ENCODE data around the gene MT2A.

Gene MT2A

DNA sequence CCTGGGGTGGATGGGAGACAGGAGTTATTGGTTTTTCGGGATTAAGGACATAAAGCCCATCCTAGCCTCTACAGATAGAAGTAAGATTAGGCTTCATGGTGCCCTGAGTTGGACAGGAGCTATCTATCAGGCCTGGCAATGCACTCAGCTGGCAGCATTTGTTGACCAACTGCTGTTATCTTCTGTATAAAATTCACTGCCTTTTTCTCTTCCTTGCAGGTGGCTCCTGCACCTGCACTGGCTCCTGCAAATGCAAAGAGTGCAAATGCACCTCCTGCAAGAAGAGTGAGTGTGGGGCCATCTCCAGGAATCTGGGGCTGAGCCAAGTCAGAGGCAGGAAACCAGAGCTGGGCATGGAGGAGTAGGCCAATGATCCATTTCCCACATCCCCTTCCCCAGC, 30.7 kb downstream of the MT2A start:
- DNase-seq, result no peak

DNA sequence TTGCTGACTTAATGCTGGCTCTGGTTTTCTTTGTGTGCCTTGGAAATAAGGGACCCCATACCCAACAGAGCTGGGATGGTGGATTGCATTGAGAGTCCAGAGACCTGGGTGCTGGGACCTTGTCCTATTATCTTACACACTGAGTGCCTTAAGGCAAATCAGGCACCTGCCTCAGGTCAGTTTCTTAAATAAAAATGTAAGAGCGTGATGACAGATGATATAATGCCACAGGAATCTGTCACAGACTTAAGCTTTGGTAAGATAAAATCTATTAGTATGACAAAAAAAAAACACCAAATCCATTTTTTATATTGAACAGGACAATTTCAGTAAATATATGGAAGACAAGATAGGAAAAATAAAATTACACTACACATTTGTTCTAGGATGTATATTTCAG, 31.7 kb downstream of the MT2A start:
- no peak for DNase-seq

DNA sequence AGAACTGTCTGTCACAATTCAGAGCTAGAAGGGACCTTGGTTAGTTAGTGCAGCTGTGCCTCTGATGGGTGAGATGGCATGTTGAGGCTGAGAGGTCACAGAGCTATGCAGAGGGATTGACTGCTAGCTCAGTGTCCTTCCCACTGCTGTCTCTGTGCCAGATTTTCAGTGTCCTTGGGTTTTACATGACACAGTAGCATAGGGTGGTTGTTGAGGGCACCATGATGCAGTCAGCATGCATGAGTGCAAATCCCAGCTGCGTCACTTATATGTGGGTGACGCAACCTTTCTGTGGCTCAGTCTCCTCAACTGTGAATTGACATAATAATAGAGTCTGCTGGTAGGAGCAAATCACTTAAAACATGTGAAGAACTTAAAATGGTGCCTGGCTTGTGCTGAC, 32.8 kb downstream of the MT2A start:
- DNase-seq, result no peak

DNA sequence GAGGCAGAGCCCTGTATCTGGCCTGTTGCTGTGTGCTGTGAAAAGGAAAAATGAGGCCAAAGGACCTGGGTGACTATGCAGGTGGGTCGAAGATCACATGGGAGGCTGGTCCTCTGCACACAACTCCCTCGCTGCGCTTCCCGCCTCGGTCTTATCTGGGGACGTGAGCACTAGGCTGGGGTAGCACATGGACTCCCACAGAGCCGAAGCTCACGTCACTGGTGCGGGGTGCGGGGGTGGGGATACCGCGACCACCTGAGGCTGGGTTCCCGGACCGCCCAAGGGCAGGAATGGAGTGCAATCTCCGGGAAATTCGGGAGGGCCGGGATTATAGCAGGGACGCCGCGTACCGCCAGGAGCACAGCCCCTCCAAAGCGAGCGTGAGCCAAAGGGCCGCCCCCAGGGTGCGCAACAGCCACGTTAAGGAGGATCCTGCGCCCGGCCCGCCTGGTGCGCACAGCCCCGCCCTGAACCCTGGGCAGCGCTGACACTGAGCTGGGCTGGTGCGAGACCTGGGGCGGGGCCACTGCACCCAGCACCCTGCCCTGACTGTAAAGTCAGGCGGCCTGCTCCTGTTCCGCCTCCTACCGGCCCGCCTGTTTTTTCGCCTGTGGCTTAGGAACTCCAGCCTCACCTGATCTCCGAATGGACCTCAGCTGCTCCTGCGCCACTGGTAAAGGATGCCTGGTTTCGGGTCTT, 34.8 kb downstream of the MT2A start:
- no peak for DNase-seq

DNA sequence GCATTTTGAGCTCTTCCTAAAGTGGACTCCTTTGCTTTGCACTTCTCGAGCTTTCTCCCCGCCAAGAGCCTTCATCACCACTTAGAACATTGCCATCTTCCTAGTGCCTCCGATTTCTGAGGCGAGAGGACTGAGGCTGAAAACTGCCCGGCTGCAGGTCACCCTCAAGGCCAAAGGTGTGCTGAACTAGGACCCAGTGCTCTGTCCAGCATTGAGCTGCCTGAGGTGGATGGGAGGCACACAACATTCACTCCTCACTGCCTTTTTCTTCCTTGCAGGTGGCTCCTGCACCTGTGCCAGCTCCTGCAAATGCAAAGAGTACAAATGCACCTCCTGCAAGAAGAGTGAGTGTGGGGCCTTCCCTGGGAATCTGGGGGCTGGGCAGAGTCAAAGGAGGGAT, 35.4 kb downstream of the MT2A start:
- no peak for DNase-seq

DNA sequence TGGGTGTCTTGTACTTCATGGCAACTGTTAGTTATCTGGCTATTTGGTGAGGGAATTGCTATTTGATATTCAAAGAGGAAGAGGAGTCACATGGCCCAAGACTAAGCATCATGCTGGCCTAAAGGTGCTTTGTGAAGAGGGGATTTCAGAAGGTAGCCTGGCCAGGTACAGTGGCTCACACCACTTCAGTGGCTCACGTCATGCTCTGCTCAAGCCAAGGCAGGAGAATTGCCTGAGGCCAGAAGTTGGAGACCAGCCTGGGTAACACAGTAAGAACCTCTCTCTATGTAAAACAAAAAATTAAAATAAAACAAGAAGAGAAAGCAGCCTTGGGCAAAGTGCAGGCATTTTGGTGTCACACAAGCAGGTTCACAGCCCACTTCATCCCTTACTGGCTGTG, 36.9 kb downstream of the MT2A start:
- DNase-seq, result no peak

DNA sequence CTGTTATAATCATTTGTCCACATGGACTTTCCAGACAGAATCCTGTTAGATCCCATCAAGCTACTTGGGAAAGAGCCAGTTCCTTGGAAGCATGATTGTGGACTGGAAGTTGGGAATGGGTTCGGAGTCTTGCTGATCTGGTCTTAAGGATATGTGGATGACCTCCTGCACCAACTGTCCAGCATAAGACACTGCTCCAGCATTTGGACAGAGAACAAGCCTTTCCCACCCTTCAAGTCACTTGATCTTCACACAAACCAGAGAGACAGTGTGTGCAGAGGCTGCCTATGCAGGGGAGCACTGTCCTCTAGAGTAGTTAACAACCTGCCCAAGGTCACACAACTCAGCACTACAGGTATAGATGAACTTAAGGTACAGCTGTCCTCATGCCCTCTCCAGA, 37.5 kb downstream of the MT2A start:
- no peak for DNase-seq

DNA sequence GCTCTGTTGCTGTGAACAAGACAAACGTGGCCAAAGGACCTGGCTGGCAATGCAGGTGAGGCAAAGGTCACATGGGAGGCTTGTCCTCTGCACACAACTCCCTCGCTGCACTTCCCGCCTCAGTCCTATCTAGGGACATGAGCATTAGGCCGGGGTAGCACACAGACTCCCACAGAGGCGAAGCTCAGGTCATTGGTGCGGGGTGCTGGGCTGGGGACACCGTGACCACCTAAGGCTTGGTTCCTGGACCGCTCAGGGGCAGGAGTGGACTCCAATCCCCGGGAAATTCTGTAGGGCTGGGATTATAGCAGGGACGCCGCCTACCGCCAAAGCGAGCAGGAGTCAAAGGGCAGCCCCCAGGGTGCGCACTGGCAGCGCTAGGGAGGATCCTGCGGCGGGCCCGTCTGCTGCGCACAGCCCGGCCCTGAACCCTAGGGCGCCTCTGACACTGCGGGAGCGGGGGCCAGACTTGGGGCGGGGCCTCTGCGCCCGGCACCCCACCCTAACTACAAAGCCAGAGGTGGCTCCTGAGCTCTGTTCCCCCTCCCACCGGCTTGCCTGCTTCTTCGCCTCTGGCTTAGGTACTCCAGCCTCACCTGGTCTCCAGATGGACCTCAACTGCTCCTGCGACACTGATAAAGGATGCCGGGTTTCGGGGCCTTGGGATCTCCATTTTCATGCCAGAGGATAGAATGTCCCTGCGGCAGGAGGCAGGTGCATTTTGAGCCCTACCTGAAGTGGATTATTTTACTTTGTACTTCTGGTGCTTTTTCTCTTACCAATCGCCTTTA, 39.5 kb downstream of the MT2A start:
- DNase-seq, result no peak

DNA sequence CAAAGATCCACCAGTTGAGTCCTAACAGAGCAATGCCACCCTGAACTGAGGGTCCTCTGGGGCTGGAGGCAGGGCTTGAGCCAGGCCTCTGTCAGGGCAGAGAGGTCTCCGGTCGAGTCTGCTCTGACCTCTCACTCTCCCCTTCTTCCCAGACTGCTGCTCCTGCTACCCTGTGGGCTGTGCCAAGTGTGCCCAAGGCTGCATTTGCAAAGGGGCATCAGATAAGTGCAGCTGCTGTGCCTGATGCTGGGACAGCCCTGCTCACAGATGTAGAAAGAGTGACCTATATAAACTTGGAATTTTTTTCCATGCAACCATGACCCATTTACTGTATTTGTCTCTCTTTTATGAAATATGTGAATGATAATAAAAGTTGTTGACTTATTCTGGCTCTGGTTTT, 40.9 kb downstream of the MT2A start:
- DNase-seq, result no peak

DNA sequence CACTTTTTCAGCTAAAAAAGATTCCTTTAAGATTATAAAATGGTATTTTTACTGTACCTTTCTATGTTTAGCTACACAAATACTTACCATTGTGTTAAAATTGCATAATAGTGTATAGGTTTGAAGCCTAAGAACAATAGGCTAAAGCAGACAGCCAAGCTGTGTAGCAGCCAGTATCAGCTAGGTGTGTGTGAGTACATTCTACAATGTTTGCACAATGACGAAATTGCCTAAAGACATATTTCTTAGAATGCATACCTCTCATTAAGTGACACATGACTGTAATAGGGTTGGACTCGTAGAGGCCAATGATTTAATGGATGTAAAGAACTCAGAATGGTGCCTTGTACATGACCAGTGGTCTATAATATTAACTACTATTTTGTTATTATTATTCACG, 41.4 kb downstream of the MT2A start:
- no peak for DNase-seq

DNA sequence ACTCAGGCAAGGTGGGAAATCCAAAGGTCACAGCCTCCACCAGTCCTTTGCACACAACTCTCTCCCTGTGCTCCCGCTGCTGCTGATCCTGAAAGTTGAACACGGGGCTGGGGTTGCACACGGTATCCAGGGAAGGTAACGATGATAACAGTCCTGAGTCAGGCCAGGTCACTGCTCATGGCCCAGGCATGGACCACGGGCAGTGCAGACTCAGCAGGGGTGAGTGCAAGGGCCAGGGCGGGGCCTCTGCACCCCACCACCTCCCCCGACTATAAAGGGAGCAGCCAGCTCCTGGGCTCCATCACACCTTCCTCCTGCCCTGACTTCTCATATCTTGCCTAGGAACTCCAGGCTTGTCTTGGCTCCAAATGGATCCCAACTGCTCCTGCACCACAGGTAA, 43.2 kb downstream of the MT2A start, which contains the start of gene MT1B:
Gene MT1B (plus strand): TSS at position 301 of the 400 bp plus-strand sequence. CDS start 68 bp downstream, at position 369.
- DNase-seq, result no peak

DNA sequence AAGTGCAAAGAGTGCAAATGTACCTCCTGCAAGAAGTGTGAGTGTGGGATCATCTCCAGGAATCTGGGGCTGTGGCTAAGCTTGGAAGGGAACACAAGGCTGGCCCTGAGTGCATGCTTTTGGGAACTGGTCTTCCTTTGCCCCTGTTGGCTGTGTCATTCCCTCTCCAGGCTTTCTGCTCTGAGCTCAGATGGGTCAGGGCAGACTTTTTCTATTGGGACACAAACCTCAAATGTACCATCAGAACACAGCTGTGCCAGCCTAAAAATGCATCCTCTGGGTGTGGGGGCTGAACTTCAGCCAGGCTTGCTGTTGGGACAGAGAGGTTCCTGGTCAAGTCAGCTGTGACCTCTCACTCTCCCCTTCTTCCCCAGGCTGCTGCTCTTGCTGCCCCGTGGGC, 44.2 kb downstream of the MT2A start:
- DNase-seq, result no peak

DNA sequence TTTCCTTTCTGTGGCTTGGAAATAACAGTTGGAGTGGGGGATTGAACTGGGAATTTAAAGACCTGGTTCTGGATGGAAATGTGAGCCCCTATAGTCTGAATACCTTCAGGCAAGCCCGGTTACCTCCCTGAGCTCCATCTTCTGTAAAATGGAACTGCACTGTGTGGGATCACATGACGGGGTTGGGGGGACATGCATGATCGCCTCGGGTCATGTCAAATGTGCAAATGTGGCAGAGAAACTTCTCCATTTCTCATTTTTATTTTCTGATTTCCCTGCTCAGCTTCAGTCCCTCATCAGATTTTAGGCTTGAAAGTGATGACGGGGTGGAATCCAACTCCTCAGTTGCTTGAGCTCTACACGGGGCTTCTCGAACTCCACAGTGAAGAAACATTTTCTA, 44.8 kb downstream of the MT2A start:
- no peak for DNase-seq

DNA sequence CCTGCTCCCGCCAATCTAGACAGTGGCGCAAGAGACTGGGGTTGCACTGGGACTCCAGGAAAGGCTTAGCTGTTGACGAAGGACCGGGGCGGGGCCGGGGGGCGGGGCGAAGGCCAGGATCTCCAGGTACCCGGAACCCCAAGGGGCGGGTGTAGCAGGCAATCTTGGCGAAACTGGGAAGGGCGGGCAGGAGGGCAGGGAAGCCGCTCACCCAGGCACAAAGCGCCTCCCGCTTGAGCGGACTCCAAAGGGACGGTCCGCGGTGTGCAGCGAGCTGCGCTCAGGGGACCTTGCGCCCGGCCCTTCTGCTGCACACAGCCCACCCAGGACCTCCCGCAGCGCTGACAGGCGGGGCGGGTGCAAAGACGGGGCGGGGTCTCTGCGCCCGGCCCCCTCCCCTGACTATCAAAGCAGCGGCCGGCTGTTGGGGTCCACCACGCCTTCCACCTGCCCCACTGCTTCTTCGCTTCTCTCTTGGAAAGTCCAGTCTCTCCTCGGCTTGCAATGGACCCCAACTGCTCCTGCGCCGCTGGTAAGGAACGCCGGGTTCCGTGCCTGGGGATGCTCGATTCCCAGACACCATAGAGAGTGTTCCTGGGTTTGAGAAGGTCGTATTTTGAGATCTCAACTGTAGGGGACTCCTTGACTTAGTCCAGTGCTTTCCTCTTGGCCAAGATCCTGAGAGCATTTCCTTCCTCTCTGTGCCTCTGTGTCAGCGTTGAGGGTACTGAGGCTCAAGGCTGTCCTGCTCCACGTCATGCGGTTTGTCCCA, 49.4 kb downstream of the MT2A start, which contains the start of gene MT1F:
Gene MT1F (plus strand): TSS at position 405 of the 772 bp plus-strand sequence. CDS start 100 bp downstream, at position 505.
- DNase-seq, result no peak

DNA sequence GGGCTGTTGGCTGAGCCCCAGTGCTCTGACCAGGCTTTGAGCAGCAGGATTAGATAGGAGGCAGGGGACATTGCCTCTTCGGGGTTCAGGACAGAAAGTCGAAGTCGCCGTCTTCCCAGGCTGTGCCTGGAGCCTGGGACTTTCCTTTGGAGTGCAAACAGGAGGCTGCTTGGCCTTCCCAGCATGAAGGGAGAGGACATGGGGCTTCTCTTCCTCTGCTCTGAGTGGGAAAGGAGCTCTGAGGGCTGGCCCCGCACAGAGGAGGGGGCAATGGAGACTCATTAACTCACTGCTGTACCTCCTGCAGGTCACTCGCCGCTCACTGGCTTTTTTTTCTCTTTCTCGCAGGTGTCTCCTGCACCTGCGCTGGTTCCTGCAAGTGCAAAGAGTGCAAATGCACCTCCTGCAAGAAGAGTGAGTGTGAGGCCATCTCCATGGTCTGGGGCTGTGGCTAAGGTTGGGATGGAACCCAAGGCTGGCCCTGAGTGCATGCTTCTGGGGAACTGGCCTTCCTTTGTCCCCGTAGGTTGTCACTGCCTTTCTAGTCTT, 50.0 kb downstream of the MT2A start:
- no peak for DNase-seq

Data from NCI-H2029 treated with DMSO at 0.1 percent for 48 hours (cell line).